Measurements from ENCODE around the gene PPIP5K1.

DNA sequence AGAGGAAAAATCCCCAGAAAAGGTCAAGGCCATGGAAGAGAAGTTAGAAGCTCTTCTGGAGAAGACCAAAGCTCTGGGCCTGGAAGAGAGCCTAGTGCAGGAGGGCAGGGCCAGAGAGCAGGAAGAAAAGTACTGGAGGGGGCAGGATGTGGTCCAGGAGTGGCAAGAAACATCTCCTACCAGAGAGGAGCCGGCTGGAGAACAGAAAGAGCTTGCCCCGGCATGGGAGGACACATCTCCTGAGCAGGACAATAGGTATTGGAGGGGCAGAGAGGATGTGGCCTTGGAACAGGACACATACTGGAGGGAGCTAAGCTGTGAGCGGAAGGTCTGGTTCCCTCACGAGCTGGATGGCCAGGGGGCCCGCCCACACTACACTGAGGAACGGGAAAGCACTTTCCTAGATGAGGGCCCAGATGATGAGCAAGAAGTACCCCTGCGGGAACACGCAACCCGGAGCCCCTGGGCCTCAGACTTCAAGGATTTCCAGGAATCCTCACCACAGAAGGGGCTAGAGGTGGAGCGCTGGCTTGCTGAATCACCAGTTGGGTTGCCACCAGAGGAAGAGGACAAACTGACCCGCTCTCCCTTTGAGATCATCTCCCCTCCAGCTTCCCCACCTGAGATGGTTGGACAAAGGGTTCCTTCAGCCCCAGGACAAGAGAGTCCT, 63.6 kb downstream of the PPIP5K1 start:
- TF ChIP-seq GATA3 (IDR thresholded peaks at IDR 0.05; ENCODE audit: low read depth, low read length) (no peak), GATA2 (IDR thresholded peaks at IDR 0.05; ENCODE audit: low read depth, low read length) (no peak)

Measured in SH-SY5Y (cell line).